Panc1 (cell line): ENCODE measurements around the gene CAMK2A. TPM values are rescaled to one million over a fixed set of nuclear protein-coding genes. Genes with fewer than 3 reads are reported as not detected.

Experiments
- ATAC-seq: fragments of 200-7000 bp; cut with Tn5 transposase; 2 replicates; pipeline ENCODE4 v1.9.1; 2020; ENCODE audit warnings: mild to moderate bottlenecking, moderate library complexity
- BruUV-seq: library from RNA; stranded (reverse); fragments of 400-500 nt; replicated peaks from 2 replicates; lab custom pipeline; 2021; lab: Mats Ljungman, UMichigan
- CTCF ChIA-PET: fragments of 300-600 bp; sonication (Branson Sonifier 250); formaldehyde crosslinking; loops from one replicate; lab custom pipeline; 2022; ENCODE audit warnings: antibody characterized with exemption; lab: Charles Lee
- POLR2A ChIA-PET: fragments of 300-600 bp; sonication (Branson Sonifier 250); formaldehyde crosslinking; loops from one replicate; lab custom pipeline; 2022; ENCODE audit warnings: antibody characterized with exemption; lab: Charles Lee
- DNase-seq: peaks from one replicate; pipeline ENCODE4 v3.0.0-alpha.2; 2010; ENCODE audit warnings: low read depth, low spot score
- H3K27ac ChIP-seq: 2 replicates; pipeline ENCODE4 v1.5.1; 2011; ENCODE audit warnings: mild to moderate bottlenecking, low read length, inconsistent platforms
- H3K27me3 ChIP-seq: fragments of 200-500 bp; sonication (Bioruptor generic); 2 replicates; pipeline ENCODE4 v1.6.0; 2014; ENCODE audit warnings: low read length, inconsistent platforms; ENCODE audit not compliant: control insufficient read depth, insufficient read depth
- H3K36me3 ChIP-seq: fragments of 200-500 bp; sonication (Bioruptor generic); 2 replicates; pipeline ENCODE4 v1.5.1; 2014; ENCODE audit warnings: inconsistent platforms, mild to moderate bottlenecking, low read length, moderate library complexity; ENCODE audit not compliant: control insufficient read depth, insufficient read depth
- H3K4me1 ChIP-seq: 2 replicates; pipeline ENCODE4 v1.5.1; 2011; ENCODE audit warnings: inconsistent platforms, mild to moderate bottlenecking, low read length, moderate library complexity; ENCODE audit not compliant: control insufficient read depth, insufficient read depth
- H3K4me3 ChIP-seq, 2 experiments: 2 replicates each; pipeline ENCODE4 v1.5.1; 2011 to 2012; ENCODE audit warnings: low read depth in 2 of 2, low read length in 2 of 2, mild to moderate bottlenecking in 2 of 2, inconsistent platforms in 1 of 2, moderate library complexity in 1 of 2
- H3K9me3 ChIP-seq: fragments of 200-500 bp; sonication (Bioruptor generic); 2 replicates; pipeline ENCODE4 v1.5.1; 2014; ENCODE audit warnings: low read depth, mild to moderate bottlenecking, inconsistent platforms, low read length, moderate library complexity; ENCODE audit not compliant: control insufficient read depth, insufficient read depth
- CTCF ChIP-seq: fragments of 450-650 bp; IDR thresholded peaks from 2 replicates; pipeline ENCODE4 v1.5.1; 2017; ENCODE audit warnings: mild to moderate bottlenecking
- POLR2AphosphoS5 ChIP-seq: IDR thresholded peaks from 2 replicates; pipeline ENCODE4 v1.6.1; 2012; ENCODE audit warnings: mild to moderate bottlenecking, low read depth, low read length, moderate library complexity
- REST ChIP-seq, 2 experiments: IDR thresholded peaks; 2 replicates each; pipeline ENCODE4 v1.6.1; 2011 to 2012; ENCODE audit warnings: low read depth in 2 of 2, control low read depth in 1 of 2, low read length in 1 of 2, mild to moderate bottlenecking in 1 of 2, moderate library complexity in 1 of 2; ENCODE audit not compliant: insufficient read depth in 1 of 2
- SIN3A ChIP-seq: IDR thresholded peaks from 2 replicates; pipeline ENCODE4 v1.6.1; 2012; ENCODE audit warnings: low read depth, mild to moderate bottlenecking, low read length, moderate library complexity, borderline replicate concordance; ENCODE audit not compliant: insufficient read depth
- TCF7L2 ChIP-seq: IDR thresholded peaks from 2 replicates; pipeline ENCODE4 v1.6.1; 2011; ENCODE audit warnings: mild to moderate bottlenecking, low read depth, low read length, inconsistent platforms
- in situ Hi-C: cut with HindIII; loops from 2 replicates; pipeline ENCODE4 v1.10.0; 2016; ENCODE audit warnings: low sequenced_read_pairs, low pct_unique_long_range_greater_than_20kb
- intact Hi-C: fragments of 100-400 bp; cut with micrococcal nuclease; formaldehyde crosslinking; loops from one replicate; pipeline ENCODE4 v1.10.0; 2022; ENCODE audit not compliant: unreplicated experiment
- total RNA-seq: library from RNA; stranded (reverse); gene quantifications from one replicate; pipeline ENCODE4 v1.2.1, GENCODE V29; 2021; ENCODE audit not compliant: unreplicated experiment

The CAMK2A gene
- total RNA-seq, 1 experiment from 2014 or later, result 0.51 TPM

- in situ Hi-C loops, result no loop called here
- TF ChIP-seq TCF7L2 (no peak), POLR2AphosphoS5 (no peak), CTCF (no peak), SIN3A (no peak), REST (IDR thresholded peaks at IDR 0.05; ENCODE audit: insufficient read depth in 1 of 2, low read depth in 2 of 2, low read length in 1 of 2) (no peak)
- Histone ChIP-seq H3K36me3 (no peaks in the 10 kb centered on the region), H3K27ac (peak overlapping the region; percentile 39; the same call in 1 of the 2 replicates), H3K9me3 (no peaks in the 10 kb centered on the region), H3K4me3 (peak overlapping the region; percentile 54 to 84), H3K4me1 (peaks cover 36% of the 10 kb centered on the region), H3K27me3 (no peaks in the 10 kb centered on the region)
- CTCF ChIA-PET, result no interaction called here
- ATAC-seq (no peak), DNase-seq (no peak)
- BruUV-seq, result no TSS peak
- intact Hi-C loops, result no loop called here
- POLR2A ChIA-PET, result no interaction called here
These were observed 12.3 kb upstream of the CAMK2A start for GRCh38 chr5:150301901-150302300.

GRCh38 chr5:150301170-150301505, 11.6 kb upstream of the CAMK2A start:
- H3K9me3 ChIP-seq, result no peaks in the 10 kb centered on the region
- ChIA-PET CTCF (no interaction called here), POLR2A (no interaction called here)
- H3K4me1 ChIP-seq, result peaks cover 36% of the 10 kb centered on the region
- peak overlapping the region; percentile 20; the same call in 1 of the 2 replicates for H3K27ac ChIP-seq
- H3K36me3 ChIP-seq, result no peaks in the 10 kb centered on the region
- ATAC-seq (no peak), DNase-seq (no peak)
- in situ Hi-C loops (no loop called here), intact Hi-C loops (no loop called here)
- BruUV-seq, result TSS peak; percentile 80
- no peak for TF ChIP-seq TCF7L2
- no peak for TF ChIP-seq SIN3A
- TF ChIP-seq POLR2AphosphoS5, result no peak
- TF ChIP-seq CTCF, result no peak
- no peak for TF ChIP-seq REST (IDR thresholded peaks at IDR 0.05; ENCODE audit: insufficient read depth in 1 of 2, low read depth in 2 of 2, low read length in 1 of 2)
- no peaks in the 10 kb centered on the region for H3K27me3 ChIP-seq
- H3K4me3 ChIP-seq, result peak overlapping the region; percentile 54 to 84; a peak in 3 of 4 replicates
